GM12878 (cell line): ENCODE data around the gene KATNIP. TPM values are rescaled to one million over a fixed set of nuclear protein-coding genes. Genes with fewer than 3 reads are reported as not detected.

Experiments used
- ATAC-seq: fragments of 200-7000 bp; cut with Tn5 transposase; 3 replicates; pipeline ENCODE4 v1.9.1; 2020; ENCODE audit warnings: mild to moderate bottlenecking, moderate library complexity
- BruUV-seq: library from RNA; stranded (reverse); fragments of 400-500 nt; replicated peaks from 2 replicates; lab custom pipeline; 2021; lab: Mats Ljungman, UMichigan
- CTCF ChIA-PET: fragments of 300-600 bp; sonication (Branson Sonifier 250); formaldehyde crosslinking; extraction: SDS; loops from one replicate; lab custom pipeline; 2021; ENCODE audit warnings: inconsistent platforms; lab: Yijun Ruan, JAX
- POLR2A ChIA-PET: fragments of 350-600 bp; formaldehyde crosslinking; extraction: SDS; loops from one replicate; lab custom pipeline; 2021; ENCODE audit warnings: inconsistent platforms; lab: Charles Lee
- RAD21 ChIA-PET: fragments of 300-600 bp; sonication (Branson Sonifier 250); formaldehyde crosslinking; loops from one replicate; lab custom pipeline; 2023; ENCODE audit warnings: antibody characterized with exemption; ENCODE audit not compliant: unreplicated experiment; lab: Charles Lee
- SMC1A ChIA-PET: fragments of 300-600 bp; sonication (Branson Sonifier 250); formaldehyde crosslinking; loops from one replicate; lab custom pipeline; 2023; ENCODE audit not compliant: unreplicated experiment, uncharacterized antibody; lab: Charles Lee
- DNase-seq: peaks from one replicate; pipeline ENCODE4 v3.0.0-alpha.2; 2011; ENCODE audit warnings: low read depth, low spot score
- FAIRE-seq: peaks from 3 replicates; lab custom pipeline; 2011; peaks lifted over from hg19 to GRCh38; lab: Jason Lieb, UNC
- H2AFZ ChIP-seq: 2 replicates; pipeline ENCODE4 v1.6.0; 2011; ENCODE audit warnings: low read depth, low read length, control low read depth; ENCODE audit not compliant: control insufficient read depth
- H3K27ac ChIP-seq: 2 replicates; pipeline ENCODE4 v1.5.1; 2011; ENCODE audit warnings: control low read depth; ENCODE audit not compliant: control insufficient read depth, insufficient read depth
- H3K27me3 ChIP-seq, 2 experiments: replicated peaks in 1 of 2; 2 replicates each; pipeline versions ENCODE4 v1.6.0 to v1.6.1; 2011; ENCODE audit warnings: low read length in 1 of 2; ENCODE audit not compliant: control insufficient read depth in 2 of 2, insufficient read depth in 2 of 2
- H3K36me3 ChIP-seq, 2 experiments: 2 replicates each; pipeline ENCODE4 v1.5.1; 2011; ENCODE audit warnings: low read length in 1 of 2; ENCODE audit not compliant: control insufficient read depth in 2 of 2, insufficient read depth in 2 of 2
- H3K4me1 ChIP-seq: 2 replicates; pipeline ENCODE4 v1.6.1; 2011; ENCODE audit warnings: mild to moderate bottlenecking, low read length, moderate library complexity, mixed read lengths; ENCODE audit not compliant: control insufficient read depth, insufficient read depth
- H3K4me2 ChIP-seq: 2 replicates; pipeline ENCODE4 v1.6.0; 2011; ENCODE audit warnings: control low read depth; ENCODE audit not compliant: control insufficient read depth, insufficient read depth
- H3K4me3 ChIP-seq: fragments of 200-600 bp; sonication (generic); 2 replicates; pipeline ENCODE4 v1.5.1; 2016
- H3K79me2 ChIP-seq: 2 replicates; pipeline ENCODE4 v1.6.0; 2011; ENCODE audit warnings: low read length; ENCODE audit not compliant: control insufficient read depth, insufficient read depth
- H3K9ac ChIP-seq: 2 replicates; pipeline ENCODE4 v1.8.0; 2011; ENCODE audit warnings: low read length, control low read depth, mixed read lengths; ENCODE audit not compliant: control insufficient read depth, insufficient read depth
- H3K9me3 ChIP-seq: replicated peaks from 3 replicates; pipeline ENCODE4 v1.5.1; 2011; ENCODE audit warnings: mild to moderate bottlenecking, low read length; ENCODE audit not compliant: control insufficient read depth, insufficient read depth
- H4K20me1 ChIP-seq: 2 replicates; pipeline ENCODE4 v1.6.0; 2011; ENCODE audit not compliant: control insufficient read depth, insufficient read depth
- CTCF ChIP-seq, 3 experiments: IDR thresholded peaks in 2 of 3; conservative IDR thresholded peaks in 1 of 3; 2 replicates each; pipeline ENCODE4 v1.5.1; 2011; ENCODE audit warnings: low read depth in 3 of 3, low read length in 3 of 3, mild to moderate bottlenecking in 3 of 3, control low read depth in 2 of 3, moderate library complexity in 2 of 3, inconsistent platforms in 1 of 3, mixed read lengths in 1 of 3; ENCODE audit not compliant: control insufficient read depth in 2 of 3, insufficient read depth in 1 of 3; ENCODE audit errors: extremely low read depth in 1 of 3
- HDAC2 ChIP-seq: fragments of 200-600 bp; sonication (generic); IDR thresholded peaks from 2 replicates; pipeline ENCODE4 v1.6.1; 2017
- NFYA ChIP-seq: IDR thresholded peaks from 2 replicates; pipeline ENCODE4 v1.6.1; 2011; ENCODE audit warnings: low read depth, mild to moderate bottlenecking, low read length, improper control_type of control experiment, borderline replicate concordance
- PAX8 ChIP-seq: fragments of 450-650 bp; IDR thresholded peaks from 2 replicates; pipeline ENCODE4 v1.6.1; 2017; ENCODE audit warnings: mild to moderate bottlenecking, moderate library complexity
- POLR2AphosphoS2 ChIP-seq: IDR thresholded peaks from 2 replicates; pipeline ENCODE4 v1.6.1; 2011; ENCODE audit warnings: low read depth, mild to moderate bottlenecking, low read length, improper control_type of control experiment, moderate library complexity
- STAT3 ChIP-seq: IDR thresholded peaks from 2 replicates; pipeline ENCODE4 v1.6.1; 2011; ENCODE audit warnings: low read depth, low read length, improper control_type of control experiment
- WGBS: methylation state at CpG from one replicate; pipeline ENCODE4 v1.1.6; 2016; ENCODE audit warnings: low lambda C conversion rate; ENCODE audit not compliant: insufficient replicate concordance, insufficient coverage; ENCODE audit errors: missing lambda C conversion rate; 5-methylcytosine and 5-hydroxymethylcytosine counted together
- in situ Hi-C: fragments of 300-500 bp; cut with MboI; formaldehyde crosslinking; loops from 9 replicates; pipeline ENCODE4 v1.14.3; 2018; ENCODE audit warnings: mixed read lengths
- intact Hi-C: fragments of 100-400 bp; cut with micrococcal nuclease; formaldehyde crosslinking; loops from one replicate; pipeline ENCODE4 v1.14.2; 2022; ENCODE audit not compliant: unreplicated experiment
- polyA plus RNA-seq, 11 experiments: library from polyadenylated mRNA; depleted of rRNA in 4 of 11; unstranded in 6 of 11; stranded (reverse) in 5 of 11; fragments of >200 nt; fragmentation: Nextera tagmentation in 4 of 11; fragmentation: Illumina TruSeq in 1 of 11; extraction: Ambion mirVana in 4 of 11; extraction: Trizol in 1 of 11; gene quantifications; 1 replicate in 1 of 11; 2 replicates in 10 of 11; pipeline versions ENCODE4 v1.2.1 to v1.2.3, GENCODE V29; 2011 to 2016; ENCODE audit warnings: inconsistent platforms in 2 of 11, missing spikeins in 2 of 11, low read depth in 1 of 11
- total RNA-seq, 4 experiments: library from RNA; depleted of rRNA in 3 of 4; stranded (reverse); fragments of >200 nt in 3 of 4; fragmentation: Illumina TruSeq in 1 of 4; extraction: Trizol in 1 of 4; gene quantifications; 2 replicates each; pipeline versions ENCODE4 v1.2.1 to v1.2.3, GENCODE V29; 2013 to 2021

Gene KATNIP
- total and polyA plus RNA-seq, 10 of the 15 experiments (the other 5 are each of a cell fraction or from before 2014, with no cell fraction given), result 1.6 to 13.8 (median 9.1) TPM

- DNase-seq (no peak), ATAC-seq (no peak), FAIRE-seq (no peak)
- SMC1A ChIA-PET, result no interaction called here
- no peak overlapping the region for H3K4me2 ChIP-seq
- H3K4me3 ChIP-seq, result no peak overlapping the region
- H3K4me1 ChIP-seq, result no peaks in the 10 kb centered on the region
- H3K9ac ChIP-seq, result no peak overlapping the region
- in situ Hi-C loops, result no loop called here
- no TSS peak for BruUV-seq
- H3K27me3 ChIP-seq, result no peaks in the 10 kb centered on the region
- no peak overlapping the region for H2AFZ ChIP-seq
- intact Hi-C loops, result no loop called here
- H3K36me3 ChIP-seq, result no peaks in the 10 kb centered on the region
- CTCF ChIA-PET, result no interaction called here
- H3K79me2 ChIP-seq, result no peaks in the 10 kb centered on the region
- POLR2A ChIA-PET, result no interaction called here
- 54% methylated on average over 8 of the region's 8 CpGs for WGBS
- RAD21 ChIA-PET, result no interaction called here
- no peak overlapping the region for H3K27ac ChIP-seq
- no peaks in the 10 kb centered on the region for H4K20me1 ChIP-seq
- TF ChIP-seq STAT3 (no peak), HDAC2 (no peak), POLR2AphosphoS2 (no peak), NFYA (no peak), PAX8 (no peak), CTCF (IDR thresholded peaks at IDR 0.05 in 2 of 3, conservative IDR thresholded peaks at IDR 0.05 in 1 of 3; ENCODE audit: control insufficient read depth in 2 of 3, extremely low read depth in 1 of 3, insufficient read depth in 1 of 3, low read depth in 3 of 3, low read length in 3 of 3) (no peak)
- TF ChIP-seq, all 136 proteins: peak for 0
- H3K9me3 ChIP-seq, result no peaks in the 10 kb centered on the region; the same call in 2 of the 3 replicates
Observed at GRCh38 chr16:27586711-27587110, 36.8 kb downstream of the KATNIP start.
